Spleen (tissue), 7 donors: ENCODE results near the gene TTC32.
"Not testable (repeated sequence)": the region's sequence is repeated elsewhere in the genome, so short reads cannot be mapped to it uniquely, and the experiment has no call there.

Experiments used
- CTCF ChIP-seq, 11 experiments: fragments of 200-600 bp in 7 of 11; fragments of 450-650 bp in 4 of 11; sonication (generic) in 4 of 11; IDR thresholded peaks in 8 of 11; conservative IDR thresholded peaks in 3 of 11; 1 replicate in 7 of 11; 2 replicates in 4 of 11; pipeline versions ENCODE4 v1.4.0 to v1.8.0; 2016 to 2021; ENCODE audit warnings: antibody characterized with exemption in 11 of 11, inconsistent platforms in 4 of 11, mild to moderate bottlenecking in 1 of 11
- POLR2A ChIP-seq, 3 donors: fragments of 450-650 bp; IDR thresholded peaks; one replicate each; pipeline ENCODE4 v1.5.1; 2017; ENCODE audit warnings: antibody characterized with exemption in 3 of 3, mild to moderate bottlenecking in 1 of 3
- POLR2AphosphoS5 ChIP-seq, 3 donors: sonication (generic); formaldehyde crosslinking; IDR thresholded peaks; one replicate each; pipeline ENCODE4 v1.5.1; 2017; ENCODE audit warnings: antibody characterized with exemption in 3 of 3
- donor health status: DM: no; HTN: no; CAD: no; lungs with moderate emphysema.
- donor health status: DM: no; HTN: no; CAD: no.
- donor health status: DM: no; HTN: no; CAD: no.

GRCh38 chr2:19880191-19880590, 21.6 kb downstream of the TTC32 start:
- not testable (repeated sequence) for TF ChIP-seq CTCF (IDR thresholded peaks at IDR 0.05 in 8 of 11, conservative IDR thresholded peaks at IDR 0.05 in 3 of 11); POLR2A (IDR thresholded peaks at IDR 0.05); POLR2AphosphoS5 (IDR thresholded peaks at IDR 0.05)
